GM18517 (cell line): ENCODE data around the gene CLASRP.

Experiments
- ATAC-seq: cut with Tn5 transposase; IDR thresholded peaks from one replicate; pipeline ENCODE4 v1.9.1; 2021; ENCODE audit warnings: mild to moderate bottlenecking, moderate library complexity; ENCODE audit not compliant: unreplicated experiment

Gene CLASRP

DNA sequence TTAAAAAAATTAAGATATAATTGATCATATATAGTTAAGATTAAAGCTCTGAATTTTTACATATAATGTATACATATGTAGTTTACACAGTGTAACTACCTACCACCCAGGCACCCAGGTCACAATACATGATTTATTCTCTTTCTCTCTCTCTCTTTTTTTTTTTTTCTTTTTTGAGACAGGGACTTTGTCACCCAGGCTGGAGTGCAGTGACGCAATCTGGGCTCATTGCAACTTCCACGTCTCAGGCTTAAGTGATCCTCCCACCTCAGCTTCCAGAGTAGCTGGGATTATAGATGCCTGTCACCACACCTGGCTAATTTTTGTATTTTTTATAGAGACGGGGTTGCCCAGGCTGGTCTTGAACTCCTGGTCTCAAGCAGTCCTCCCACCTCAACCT lies 18.8 kb upstream of the CLASRP start:
- ATAC-seq: no peak

DNA sequence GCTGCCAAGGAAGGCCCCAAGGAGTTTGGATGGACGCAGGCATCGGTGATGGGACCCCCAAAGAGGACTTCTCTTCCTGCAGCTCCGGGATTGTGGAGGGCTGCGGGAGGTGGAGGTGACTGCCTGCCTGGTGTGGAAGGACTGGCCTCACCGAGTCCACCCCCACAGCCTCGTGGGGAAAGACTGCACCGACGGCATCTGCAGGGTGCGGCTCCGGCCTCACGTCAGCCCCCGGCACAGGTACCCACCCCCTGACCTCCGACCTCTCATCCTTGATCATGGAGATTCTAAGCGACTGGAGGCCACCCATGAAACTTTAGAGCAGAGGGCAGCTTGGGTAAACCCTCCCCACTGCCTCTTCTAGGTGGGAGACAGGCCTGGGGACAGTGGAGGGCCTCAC lies 16.9 kb upstream of the CLASRP start:
- no peak for ATAC-seq

DNA sequence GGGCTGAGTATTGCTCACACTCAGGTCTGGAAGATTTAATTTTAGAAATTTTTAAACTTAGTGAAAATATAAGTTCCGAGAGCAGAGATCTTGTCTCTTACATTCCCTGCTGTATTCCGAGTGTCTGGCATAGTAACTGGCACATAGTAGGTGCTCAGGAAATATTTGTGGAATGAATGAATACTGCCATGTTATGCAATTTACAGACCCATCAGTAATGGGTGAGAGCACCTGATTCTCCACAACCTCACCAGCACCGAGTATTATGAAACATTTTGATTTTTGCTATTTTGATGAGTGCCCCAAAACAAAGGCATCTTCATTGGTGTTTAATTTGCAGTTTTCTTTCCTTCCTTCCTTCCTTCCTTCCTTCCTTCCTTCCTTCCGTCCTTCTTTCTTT lies 15.8 kb upstream of the CLASRP start:
- ATAC-seq: no peak

DNA sequence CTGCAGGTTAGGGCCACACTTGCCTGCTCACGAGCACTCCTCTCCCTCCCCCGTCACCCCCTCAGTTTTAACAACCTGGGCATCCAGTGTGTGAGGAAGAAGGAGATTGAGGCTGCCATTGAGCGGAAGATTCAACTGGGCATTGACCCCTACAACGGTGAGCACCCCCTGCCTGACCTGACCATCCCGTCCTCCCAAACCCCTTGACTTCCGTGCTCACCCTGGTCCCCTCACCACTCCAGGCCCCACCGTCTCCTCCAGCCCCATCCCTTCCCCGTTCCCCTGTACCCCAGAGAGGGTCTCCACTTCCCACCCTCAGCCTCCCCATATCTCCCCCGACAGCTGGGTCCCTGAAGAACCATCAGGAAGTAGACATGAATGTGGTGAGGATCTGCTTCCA lies 13.6 kb upstream of the CLASRP start:
- no peak for ATAC-seq

DNA sequence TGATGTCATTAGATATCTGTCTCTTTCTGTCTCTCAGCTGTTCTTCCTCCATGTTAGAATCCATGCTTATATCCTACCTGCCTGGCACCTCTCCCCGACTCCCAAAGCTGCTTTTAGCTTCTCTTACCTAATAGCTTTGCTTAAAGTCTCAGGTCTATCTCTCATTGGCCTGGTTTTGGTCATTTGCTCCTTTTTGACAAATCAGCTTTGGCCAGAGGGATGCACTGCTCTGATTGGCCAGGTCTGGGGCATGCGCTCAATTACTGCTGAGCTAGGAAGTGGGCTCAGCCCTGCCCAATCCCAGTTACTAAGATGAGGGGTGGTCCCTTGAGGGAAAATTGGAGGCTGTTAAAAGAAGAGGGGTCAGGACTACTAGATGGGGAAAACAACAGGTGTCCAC lies 11.5 kb upstream of the CLASRP start:
- no peak for ATAC-seq

DNA sequence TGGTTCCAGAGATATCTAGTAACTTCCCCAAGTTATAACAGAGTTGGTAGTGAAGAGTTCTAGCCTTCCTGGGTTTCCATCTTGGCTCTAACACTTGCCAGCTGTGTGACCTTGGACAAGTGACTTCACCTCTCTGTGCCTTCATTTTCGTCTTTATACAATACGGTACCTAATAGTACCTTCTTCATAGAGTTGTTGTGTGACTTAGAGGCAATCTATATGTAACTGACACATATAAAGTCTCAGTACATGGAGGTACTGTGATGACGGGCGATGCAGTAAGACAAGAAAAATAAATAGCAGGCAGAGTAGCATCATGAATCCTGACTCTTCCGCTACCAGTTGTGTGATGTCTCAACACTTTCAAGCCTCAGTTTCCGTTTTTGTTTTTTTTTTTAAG lies 8.0 kb upstream of the CLASRP start:
- ATAC-seq: no peak

DNA sequence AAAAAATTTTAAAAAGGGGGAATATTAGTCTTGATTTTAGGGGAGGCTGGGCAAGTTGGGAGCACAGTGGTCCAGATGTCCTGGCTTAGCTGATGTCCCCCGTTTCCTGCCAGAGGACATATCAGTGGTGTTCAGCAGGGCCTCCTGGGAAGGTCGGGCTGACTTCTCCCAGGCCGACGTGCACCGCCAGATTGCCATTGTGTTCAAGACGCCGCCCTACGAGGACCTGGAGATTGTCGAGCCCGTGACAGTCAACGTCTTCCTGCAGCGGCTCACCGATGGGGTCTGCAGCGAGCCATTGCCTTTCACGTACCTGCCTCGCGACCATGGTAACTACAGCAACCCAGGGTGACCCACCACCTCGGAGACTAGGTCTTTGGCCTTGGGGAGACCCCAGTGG lies 6.4 kb upstream of the CLASRP start:
- ATAC-seq: no peak

DNA sequence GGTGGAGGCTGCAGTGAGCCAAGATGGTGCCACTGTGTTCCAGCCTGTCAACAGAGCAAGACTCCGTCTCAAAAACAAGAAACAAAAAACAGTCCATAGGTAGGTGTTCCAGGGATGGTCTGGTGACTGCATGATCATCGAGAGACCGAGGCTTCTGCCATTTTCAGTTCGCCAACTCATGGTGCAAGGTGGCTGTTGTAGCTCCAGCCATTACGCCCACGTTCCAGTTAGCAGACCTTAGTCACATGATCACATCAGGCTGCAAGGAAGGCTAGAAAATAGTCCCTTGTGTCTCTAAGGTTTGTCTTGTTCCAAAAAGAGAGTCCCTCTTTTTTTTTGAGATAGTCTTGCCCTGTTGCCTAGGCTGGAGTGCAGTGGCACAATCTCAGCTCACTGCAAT lies 3.1 kb upstream of the CLASRP start:
- no peak for ATAC-seq

DNA sequence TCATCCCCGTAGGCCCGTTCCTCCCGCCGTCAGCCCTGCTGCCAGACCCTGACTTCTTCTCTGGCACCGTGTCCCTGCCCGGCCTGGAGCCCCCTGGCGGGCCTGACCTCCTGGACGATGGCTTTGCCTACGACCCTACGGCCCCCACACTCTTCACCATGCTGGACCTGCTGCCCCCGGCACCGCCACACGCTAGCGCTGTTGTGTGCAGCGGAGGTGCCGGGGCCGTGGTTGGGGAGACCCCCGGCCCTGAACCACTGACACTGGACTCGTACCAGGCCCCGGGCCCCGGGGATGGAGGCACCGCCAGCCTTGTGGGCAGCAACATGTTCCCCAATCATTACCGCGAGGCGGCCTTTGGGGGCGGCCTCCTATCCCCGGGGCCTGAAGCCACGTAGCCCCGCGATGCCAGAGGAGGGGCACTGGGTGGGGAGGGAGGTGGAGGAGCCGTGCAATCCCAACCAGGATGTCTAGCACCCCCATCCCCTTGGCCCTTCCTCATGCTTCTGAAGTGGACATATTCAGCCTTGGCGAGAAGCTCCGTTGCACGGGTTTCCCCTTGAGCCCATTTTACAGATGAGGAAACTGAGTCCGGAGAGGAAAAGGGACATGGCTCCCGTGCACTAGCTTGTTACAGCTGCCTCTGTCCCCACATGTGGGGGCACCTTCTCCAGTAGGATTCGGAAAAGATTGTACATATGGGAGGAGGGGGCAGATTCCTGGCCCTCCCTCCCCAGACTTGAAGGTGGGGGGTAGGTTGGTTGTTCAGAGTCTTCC lies 1.3 kb upstream of the CLASRP start:
- no peak for ATAC-seq

DNA sequence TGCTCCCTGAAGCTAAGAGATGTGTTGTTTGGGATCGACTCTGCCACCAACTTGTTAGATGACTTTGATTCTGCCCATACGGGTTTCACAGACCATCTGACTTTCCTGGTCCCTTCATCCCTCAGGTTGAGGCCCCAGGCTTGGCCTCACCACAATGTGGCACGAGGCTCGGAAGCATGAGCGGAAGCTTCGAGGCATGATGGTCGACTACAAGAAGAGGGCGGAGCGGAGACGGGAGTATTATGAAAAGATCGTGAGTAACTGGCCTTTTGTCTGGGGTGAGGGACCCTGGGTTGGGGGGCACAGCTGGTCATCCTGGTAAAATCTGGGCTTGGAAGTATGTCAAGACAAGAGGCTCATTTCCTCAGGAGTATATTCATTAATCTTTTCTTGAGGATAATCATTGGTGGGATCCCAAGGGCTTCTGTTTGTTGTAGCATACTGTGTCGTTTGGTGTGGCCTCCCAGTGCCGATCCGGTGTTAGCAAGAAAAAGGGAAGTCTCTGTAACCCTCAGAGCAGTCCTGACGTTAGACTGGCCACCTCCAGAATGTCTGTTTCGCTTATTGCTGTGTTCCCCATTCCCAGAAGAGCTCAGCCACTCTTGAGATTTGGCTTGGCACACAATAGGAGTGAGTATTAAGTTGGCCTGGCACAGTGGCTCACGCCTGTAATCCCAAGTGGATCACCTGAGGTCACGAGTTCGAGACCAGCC lies 1.4 kb downstream of the CLASRP start:
- no peak for ATAC-seq

DNA sequence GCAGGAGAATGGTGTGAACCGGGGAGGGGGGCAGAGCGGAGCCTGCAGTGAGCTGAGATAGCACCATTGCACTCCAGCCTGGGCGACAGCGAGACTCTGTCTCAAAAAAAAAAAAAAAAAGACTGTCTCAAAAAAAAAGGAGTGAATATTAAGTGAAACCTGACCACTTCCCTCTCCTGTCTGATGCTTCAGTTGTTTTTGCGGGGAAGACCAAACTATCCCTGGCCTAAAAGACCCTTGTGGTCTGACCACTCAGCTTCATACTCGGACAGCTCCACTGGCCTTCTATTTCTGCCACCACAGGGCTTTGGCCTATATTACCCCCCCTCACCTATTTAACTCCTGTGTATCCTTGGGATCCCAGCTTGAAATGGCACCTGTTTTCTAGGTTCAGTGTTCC lies 2.3 kb downstream of the CLASRP start:
- ATAC-seq: no peak

DNA sequence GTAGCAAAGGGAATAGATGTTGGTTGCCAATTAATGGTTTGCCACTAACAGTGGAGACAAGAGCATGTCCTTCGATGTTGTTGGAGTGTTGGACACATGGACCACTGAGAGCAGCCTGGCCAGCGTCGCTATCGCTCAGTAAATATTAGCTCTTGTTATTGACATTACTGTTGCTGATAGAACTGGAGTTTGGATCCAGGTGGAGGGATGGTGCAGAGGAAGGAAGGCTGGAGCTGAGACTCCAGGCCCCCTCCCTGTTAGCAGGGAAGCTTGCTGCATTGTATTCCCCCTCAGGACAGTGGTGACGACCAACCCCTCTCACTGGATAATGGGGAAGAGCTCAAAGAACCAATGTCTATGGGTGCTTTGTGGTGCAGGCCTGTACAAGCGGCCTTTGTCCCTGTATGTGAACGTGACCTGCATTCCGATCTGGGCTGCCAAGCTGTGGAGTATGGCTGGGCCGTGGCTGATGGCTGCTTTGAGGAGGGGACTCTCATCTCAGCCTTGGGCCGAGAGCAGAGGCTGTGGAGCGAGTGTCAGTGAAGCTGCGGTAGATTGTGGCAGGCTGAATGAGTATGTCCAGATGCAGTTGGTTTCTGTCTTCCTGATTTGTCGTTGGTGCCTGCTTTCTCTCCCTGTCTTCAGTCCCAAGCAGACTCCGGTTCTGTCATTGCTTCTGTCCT lies 7.0 kb downstream of the CLASRP start:
- ATAC-seq: no peak

DNA sequence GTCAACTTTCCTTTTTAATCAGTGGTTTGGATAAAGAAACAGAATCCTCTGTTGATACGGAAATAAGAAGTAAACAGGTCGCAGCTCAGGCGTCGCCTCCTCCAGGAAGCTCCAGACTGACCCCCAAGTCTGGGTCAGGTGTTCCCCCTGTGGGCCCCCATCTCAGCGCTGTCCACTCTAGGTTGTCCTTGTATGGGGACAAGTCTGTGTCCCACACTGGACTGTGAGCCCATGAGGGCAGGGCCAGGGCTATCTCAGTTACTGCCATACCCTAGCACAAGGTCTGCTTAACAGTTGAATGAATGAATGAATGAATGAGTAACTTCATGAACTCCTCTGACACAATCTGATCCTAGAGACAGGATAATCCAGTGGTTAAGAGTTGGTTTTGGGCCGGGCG lies 7.5 kb downstream of the CLASRP start:
- no peak for ATAC-seq

DNA sequence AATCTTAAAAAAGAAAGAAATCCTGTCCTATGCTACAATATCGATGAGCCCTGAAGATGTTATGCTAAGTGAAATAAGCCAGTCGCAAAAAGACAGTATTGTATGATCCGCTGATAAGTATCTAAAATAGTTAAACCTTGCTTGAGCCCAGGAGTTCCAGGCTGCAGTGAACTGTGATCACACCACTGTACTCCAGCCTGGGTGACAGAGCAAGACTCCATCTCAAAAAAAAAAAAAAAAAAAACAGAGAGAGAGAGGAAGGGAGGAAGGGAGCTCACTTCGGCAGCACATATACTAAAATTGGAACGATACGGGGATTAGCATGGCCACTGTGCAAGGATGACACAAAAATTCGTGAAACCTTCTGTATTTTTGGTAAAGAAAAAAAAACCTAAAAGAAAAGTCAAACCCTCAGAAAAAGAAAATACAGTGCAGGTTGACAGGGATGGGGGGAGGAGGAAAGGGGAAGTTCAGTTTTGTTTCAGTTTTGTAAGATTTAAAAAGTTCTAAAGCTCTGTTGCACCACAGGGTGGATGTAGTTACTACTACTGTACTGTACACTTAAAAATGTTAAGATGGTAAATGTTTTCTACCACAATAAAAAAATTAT lies 8.4 kb downstream of the CLASRP start:
- peak; percentile 69 for ATAC-seq

DNA sequence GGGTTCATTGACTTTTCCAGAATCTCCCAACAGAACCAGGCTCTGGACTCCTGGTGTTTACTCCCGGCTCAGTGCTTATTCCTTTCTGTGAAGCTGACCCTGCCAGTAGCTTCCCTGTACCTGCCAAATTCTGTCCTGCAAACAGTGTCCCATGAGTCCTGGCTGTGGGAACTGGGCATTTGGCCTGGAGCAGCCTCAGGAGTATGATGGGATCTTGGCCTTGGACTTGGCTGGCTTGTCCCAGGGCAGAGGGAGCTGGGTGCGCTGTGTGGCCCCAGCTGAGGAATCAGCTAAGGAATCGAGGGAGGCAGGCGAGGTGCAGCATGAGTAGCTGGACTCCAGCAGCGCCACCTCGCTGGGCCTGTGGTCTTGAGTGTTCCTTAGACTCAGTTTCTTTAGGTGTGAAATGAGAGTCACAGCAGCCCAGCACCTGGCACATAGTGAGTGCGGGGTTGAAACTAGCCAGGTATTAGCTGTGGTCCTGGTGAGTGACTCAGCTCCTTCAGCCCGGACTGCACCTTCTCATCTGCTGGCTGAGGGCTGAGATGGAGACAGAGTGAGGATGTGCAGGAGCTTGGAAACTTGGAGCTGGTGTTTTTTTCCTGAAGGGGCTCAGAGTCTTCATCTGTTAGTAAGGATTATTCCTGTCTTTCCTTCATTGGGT lies 10.4 kb downstream of the CLASRP start:
- no peak for ATAC-seq

DNA sequence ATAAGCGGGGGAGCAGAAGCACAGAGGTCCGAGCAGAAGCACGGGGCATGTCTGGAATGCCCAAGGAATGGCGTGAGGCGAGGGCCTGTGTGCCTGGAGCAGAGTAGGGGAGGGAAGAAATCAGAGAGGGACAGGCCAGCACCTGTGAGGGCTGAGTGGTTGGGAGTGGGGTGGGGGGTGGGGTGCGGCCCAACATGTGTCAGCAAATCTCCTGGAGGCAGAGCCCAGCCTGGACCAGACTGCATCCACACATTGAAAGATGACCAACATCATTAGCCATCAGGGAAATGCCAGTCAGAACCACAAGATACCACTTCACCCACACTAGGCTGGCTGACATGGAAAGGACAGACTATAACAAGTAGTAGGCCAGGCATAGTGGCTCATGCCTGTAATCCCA lies 11.2 kb downstream of the CLASRP start:
- no peak for ATAC-seq

DNA sequence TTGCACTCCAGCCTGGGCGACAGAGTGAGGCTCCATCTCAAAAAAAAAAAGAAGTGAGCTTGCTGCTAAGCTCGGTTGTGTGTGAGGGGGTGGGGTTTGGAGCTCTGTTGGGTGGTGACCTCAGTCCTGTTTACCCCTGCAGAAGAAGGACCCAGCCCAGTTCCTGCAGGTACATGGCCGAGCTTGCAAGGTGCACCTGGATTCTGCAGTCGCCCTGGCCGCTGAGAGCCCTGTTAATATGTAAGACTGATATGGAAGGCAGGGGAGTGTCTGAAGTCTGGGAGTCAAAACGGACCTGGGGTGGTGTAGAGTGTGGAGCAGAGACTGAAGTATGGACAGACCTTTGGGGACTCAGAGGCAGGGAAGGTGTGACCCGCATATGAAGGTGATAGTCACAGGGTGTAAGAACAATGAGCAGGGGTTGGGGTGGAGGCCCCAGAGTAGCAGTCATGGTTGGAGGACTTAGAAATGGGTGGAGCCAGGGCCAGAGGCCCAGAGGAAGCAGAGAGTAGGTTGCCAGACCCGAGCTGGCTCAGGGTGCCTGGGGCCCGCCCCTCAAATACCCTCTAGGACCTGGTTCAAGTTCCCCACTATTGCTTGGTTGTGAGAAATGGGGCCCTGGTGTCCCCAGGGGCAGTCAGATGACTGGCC lies 13.2 kb downstream of the CLASRP start:
- ATAC-seq: no peak

DNA sequence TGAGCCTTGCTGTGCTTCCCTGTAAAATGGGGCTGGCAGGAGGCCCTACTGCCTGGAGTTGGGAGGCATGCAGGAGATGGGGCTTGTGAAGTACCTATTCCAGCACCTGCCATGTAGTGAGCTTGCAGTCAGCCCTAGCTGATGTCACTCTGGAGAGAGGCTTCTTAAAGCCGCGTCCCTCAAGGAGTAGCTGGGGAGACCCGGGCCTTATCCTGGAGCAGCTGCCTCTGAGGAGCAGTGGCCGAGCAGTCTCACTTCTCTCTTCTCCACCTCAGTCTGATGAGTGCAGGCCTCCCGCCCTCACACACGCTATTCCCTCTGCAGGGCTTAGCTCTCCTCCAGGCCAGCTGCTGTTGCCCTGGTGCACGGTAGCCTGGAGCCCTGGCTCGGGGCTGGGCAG lies 18.0 kb downstream of the CLASRP start:
- ATAC-seq: no peak

DNA sequence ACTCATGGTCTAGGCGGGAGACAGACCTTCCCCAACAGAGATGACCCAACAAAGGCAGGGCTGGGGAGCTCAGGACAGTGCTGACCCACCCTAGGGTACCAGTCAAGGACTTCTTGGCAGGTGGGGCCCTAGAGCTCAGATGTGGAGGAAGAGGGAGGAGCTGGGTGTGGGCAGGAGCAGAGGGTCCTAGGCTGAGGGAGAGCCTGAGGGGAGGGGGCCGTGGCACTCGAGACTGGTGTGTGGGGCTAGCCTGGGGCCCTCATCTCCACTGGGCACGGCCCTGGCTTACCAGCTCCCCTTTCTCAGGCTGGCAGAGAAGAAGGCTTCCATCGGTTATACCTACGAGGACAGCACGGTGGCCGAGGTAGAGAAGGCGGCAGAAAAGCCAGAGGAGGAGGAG lies 18.6 kb downstream of the CLASRP start:
- ATAC-seq: no peak

DNA sequence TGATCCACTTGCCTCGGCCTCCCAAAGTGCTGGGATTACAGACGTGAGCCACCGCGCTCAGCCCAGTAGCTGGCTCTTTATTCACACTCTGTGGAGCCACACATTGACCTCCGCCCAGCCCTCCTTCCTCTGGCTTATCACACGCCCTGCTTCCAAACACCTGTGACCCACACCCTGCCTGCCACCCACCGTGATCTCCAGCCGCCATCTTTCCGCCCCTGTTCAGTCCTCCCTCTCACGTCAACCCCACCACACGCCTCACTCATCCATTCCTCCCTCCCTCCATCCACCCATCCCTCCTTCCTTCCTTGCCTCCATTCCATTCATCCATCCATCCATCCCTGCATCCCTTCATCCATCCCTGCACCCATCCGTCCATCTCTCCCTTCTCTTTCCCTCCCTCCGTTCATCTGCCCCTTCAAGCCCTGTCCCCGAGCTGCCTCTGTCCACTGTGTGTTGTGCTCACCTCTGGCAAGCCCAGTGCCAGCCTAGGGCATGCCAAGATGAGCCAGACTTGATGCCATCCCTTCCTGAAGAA lies 19.8 kb downstream of the CLASRP start:
- no peak for ATAC-seq
